ENCODE data around the gene RCOR2. TPM values are rescaled to one million over a fixed set of nuclear protein-coding genes. Genes with fewer than 3 reads are reported as not detected.
A peak's percentile ranks its signal among the peaks of the same experiment; 100 is the strongest.

RCOR2 gene
- total RNA-seq, 2 experiments from 2014 or later: 2.1 to 2.4 TPM

DNA sequence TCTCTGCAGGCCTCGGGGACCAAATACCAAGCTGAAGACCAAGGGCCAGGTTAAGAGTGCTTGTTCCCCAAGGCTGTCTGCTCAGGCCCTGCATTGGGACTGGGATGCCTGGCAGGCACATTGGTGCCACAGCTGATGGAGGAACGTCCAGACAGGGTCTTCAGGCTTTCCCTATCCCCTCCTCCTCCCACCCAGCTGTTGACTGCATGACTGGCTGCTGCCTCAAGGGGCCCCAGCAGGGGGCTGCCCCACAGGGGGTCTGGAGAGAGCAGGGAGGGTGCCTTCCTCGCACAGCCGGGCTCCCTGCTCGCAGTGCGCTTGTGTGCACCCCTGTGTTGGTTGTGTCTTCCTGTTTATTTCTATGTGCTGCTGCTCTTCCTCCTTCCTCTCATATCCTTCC lies 9.9 kb downstream of the RCOR2 start:
- H3K79me2 ChIP-seq (ENCODE audit: insufficient read depth, low read depth, low read length): no peaks in the 10 kb centered on the region
- no peaks in the 10 kb centered on the region for H3K9me2 ChIP-seq (ENCODE audit: insufficient read depth, low read length)

DNA sequence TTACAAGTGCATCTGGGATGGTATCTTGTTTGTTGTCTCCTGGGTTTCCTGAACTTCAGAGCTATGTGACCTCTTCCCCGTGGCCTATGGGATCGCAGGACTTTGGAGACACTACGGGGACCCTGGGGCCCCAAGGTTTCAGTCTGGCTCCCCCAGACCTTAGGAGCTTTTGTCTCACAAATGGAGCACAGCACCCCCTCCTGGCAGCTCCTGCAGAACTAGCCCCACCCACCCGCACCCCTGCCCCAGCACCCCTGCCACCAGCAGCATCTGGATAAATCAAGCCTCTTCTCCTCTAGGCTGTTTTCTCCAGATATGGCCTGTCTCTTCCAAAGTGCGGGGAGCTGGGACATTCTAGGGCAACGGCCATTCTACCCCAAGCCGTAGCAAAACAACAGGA lies 10.4 kb downstream of the RCOR2 start:
- Histone ChIP-seq H3K4me2 (ENCODE audit: low read length) (no peak overlapping the region), H3K27ac (ENCODE audit: low read depth, low read length, poor library complexity, severe bottlenecking) (no peak overlapping the region), H3K4me1 (ENCODE audit: insufficient read depth, low read length, poor library complexity, severe bottlenecking) (no peaks in the 10 kb centered on the region), H3K9me3 (ENCODE audit: low read length) (no peaks in the 10 kb centered on the region), H4K20me1 (ENCODE audit: insufficient read depth, low read length) (no peaks in the 10 kb centered on the region), H3K9me2 (ENCODE audit: insufficient read depth, low read length) (no peaks in the 10 kb centered on the region), H3K4me3 (ENCODE audit: low read depth, low read length, poor library complexity, severe bottlenecking) (no peak overlapping the region), H3K79me2 (ENCODE audit: insufficient read depth, low read depth, low read length) (no peaks in the 10 kb centered on the region), H2AFZ (ENCODE audit: low read length) (no peak overlapping the region), H3K36me3 (ENCODE audit: insufficient read depth, low read length) (peaks cover 74% of the 10 kb centered on the region)
- intact Hi-C loops (cut with micrococcal nuclease; ENCODE audit: unreplicated experiment): loop anchor here (1.0 to 5.0 kb wide), 2 partner anchors 41 to 69 kb away; no protein-coding TSS in a partner anchor
- no peak for TF ChIP-seq EZH2phosphoT487 (IDR thresholded peaks at IDR 0.05; ENCODE audit: borderline replicate concordance, low read depth, low read length)
- TF ChIP-seq, protein P1, sequence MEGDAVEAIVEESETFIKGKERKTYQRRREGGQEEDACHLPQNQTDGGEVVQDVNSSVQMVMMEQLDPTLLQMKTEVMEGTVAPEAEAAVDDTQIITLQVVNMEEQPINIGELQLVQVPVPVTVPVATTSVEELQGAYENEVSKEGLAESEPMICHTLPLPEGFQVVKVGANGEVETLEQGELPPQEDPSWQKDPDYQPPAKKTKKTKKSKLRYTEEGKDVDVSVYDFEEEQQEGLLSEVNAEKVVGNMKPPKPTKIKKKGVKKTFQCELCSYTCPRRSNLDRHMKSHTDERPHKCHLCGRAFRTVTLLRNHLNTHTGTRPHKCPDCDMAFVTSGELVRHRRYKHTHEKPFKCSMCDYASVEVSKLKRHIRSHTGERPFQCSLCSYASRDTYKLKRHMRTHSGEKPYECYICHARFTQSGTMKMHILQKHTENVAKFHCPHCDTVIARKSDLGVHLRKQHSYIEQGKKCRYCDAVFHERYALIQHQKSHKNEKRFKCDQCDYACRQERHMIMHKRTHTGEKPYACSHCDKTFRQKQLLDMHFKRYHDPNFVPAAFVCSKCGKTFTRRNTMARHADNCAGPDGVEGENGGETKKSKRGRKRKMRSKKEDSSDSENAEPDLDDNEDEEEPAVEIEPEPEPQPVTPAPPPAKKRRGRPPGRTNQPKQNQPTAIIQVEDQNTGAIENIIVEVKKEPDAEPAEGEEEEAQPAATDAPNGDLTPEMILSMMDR (conservative IDR thresholded peaks at IDR 0.05; ENCODE audit: low read length): peak; percentile 63
- DNase-seq (ENCODE audit: low spot score): peak; percentile 47
- POLR2A ChIA-PET: no interaction called here
- CTCF ChIA-PET (ENCODE audit: unreplicated experiment): interaction anchor here (0.6 to 1.5 kb wide), 4 partner anchors 9 to 168 kb away, joined by 3 to 10 read pairs (median 3); no protein-coding TSS in a partner anchor
- no TSS peak for BruUV-seq (replicated peaks)

More for the DNA sequence above, 9.9 kb downstream of the RCOR2 start:
- ChIA-PET POLR2A (no interaction called here), CTCF (ENCODE audit: unreplicated experiment) (interaction anchor here (0.6 to 1.5 kb wide), 3 partner anchors 9 to 69 kb away, joined by 3 to 10 read pairs (median 3); no protein-coding TSS in a partner anchor)
- Histone ChIP-seq H4K20me1 (ENCODE audit: insufficient read depth, low read length) (no peaks in the 10 kb centered on the region), H3K36me3 (ENCODE audit: insufficient read depth, low read length) (peaks cover 69% of the 10 kb centered on the region), H3K4me3 (ENCODE audit: low read depth, low read length, poor library complexity, severe bottlenecking) (no peak overlapping the region), H3K27ac (ENCODE audit: low read depth, low read length, poor library complexity, severe bottlenecking) (no peak overlapping the region), H2AFZ (ENCODE audit: low read length) (no peak overlapping the region), H3K4me2 (ENCODE audit: low read length) (no peak overlapping the region), H3K9me3 (ENCODE audit: low read length) (no peaks in the 10 kb centered on the region), H3K4me1 (ENCODE audit: insufficient read depth, low read length, poor library complexity, severe bottlenecking) (no peaks in the 10 kb centered on the region)
- TF ChIP-seq, protein P1 (conservative IDR thresholded peaks at IDR 0.05; ENCODE audit: low read length): no peak
- no peak for TF ChIP-seq EZH2phosphoT487 (IDR thresholded peaks at IDR 0.05; ENCODE audit: borderline replicate concordance, low read depth, low read length)
- DNase-seq (ENCODE audit: low spot score): no peak
- intact Hi-C loops (cut with micrococcal nuclease; ENCODE audit: unreplicated experiment): loop anchor here (5.0 kb wide), 1 partner anchor 40 kb away; no protein-coding TSS in a partner anchor
- BruUV-seq (replicated peaks): no TSS peak

- Histone ChIP-seq H3K79me2 (ENCODE audit: insufficient read depth, low read depth, low read length) (no peaks in the 10 kb centered on the region), H3K4me1 (ENCODE audit: insufficient read depth, low read length, poor library complexity, severe bottlenecking) (no peaks in the 10 kb centered on the region), H3K4me2 (ENCODE audit: low read length) (no peak overlapping the region), H3K27ac (ENCODE audit: low read depth, low read length, poor library complexity, severe bottlenecking) (no peak overlapping the region), H3K9me2 (ENCODE audit: insufficient read depth, low read length) (no peaks in the 10 kb centered on the region), H2AFZ (ENCODE audit: low read length) (no peak overlapping the region), H3K36me3 (ENCODE audit: insufficient read depth, low read length) (peaks cover 79% of the 10 kb centered on the region), H3K9me3 (ENCODE audit: low read length) (no peaks in the 10 kb centered on the region), H3K4me3 (ENCODE audit: low read depth, low read length, poor library complexity, severe bottlenecking) (no peak overlapping the region), H4K20me1 (ENCODE audit: insufficient read depth, low read length) (no peaks in the 10 kb centered on the region)
- BruUV-seq (replicated peaks): no TSS peak
- ChIA-PET CTCF (ENCODE audit: unreplicated experiment) (interaction anchor here (0.6 to 1.5 kb wide), 3 partner anchors 8 to 169 kb away, joined by 3 to 10 read pairs (median 3); no protein-coding TSS in a partner anchor), POLR2A (no interaction called here)
- no peak for TF ChIP-seq EZH2phosphoT487 (IDR thresholded peaks at IDR 0.05; ENCODE audit: borderline replicate concordance, low read depth, low read length)
- TF ChIP-seq, protein P1 (conservative IDR thresholded peaks at IDR 0.05; ENCODE audit: low read length): no peak
- no peak for DNase-seq (ENCODE audit: low spot score)
- intact Hi-C loops (cut with micrococcal nuclease; ENCODE audit: unreplicated experiment): loop anchor here (1.0 to 5.0 kb wide), 2 partner anchors 41 to 69 kb away; no protein-coding TSS in a partner anchor
Measured at GRCh38 chr11:63906087-63906486, 10.9 kb downstream of the RCOR2 start.
